Fibroblast of skin of left biceps (primary cell): ENCODE measurements around the gene PCARE.

ENCODE experiments used
- DNase-seq, 2 experiments: peaks; one replicate each; pipeline ENCODE4 v3.0.0-alpha.2; 2013; ENCODE audit warnings: low read depth in 2 of 2

Gene PCARE

DNA sequence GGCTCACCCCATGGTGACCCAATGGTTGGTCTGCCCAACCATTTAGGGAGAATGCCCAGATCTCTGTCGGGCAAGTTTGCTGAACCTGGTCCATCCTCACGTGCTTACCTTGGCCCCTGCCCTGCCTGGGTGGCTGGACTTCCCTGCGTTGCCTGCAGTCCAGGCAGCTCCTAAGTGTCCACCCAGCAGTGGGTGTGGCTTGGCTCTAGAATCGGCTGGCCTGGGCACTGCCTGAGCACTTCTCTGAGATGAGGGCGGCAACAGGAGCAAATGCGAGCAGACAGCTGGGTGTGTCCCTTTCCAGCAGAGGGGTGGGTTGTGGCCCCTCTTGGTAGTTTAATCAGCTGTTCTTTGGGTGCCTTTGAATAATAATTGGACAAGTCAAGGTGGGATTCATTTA lies 11.3 kb downstream of the PCARE start:
- DNase-seq = no peak

DNA sequence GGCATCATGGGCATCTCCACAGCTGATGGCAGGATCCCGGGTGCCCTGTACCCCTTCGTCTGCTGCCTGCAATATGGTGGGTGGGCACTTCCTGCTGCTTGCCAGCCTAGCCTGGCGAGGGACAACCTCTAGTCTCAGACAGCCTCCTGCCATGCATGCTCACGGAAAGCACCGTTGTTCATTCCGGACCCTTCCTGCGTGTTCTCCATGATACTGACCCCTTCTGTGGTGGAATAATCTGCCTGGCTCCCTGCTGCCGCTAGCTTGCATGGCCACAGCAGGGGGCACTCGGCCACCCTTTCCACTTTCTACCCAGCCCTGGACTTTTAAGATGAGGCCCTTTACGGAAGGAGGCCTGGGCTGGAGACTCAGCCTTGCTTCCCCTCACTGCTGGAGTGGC lies 12.0 kb downstream of the PCARE start:
- no peak for DNase-seq

- DNase-seq = no peak
Measured at GRCh38 chr2:29061616-29062015, 12.7 kb downstream of the PCARE start.

DNA sequence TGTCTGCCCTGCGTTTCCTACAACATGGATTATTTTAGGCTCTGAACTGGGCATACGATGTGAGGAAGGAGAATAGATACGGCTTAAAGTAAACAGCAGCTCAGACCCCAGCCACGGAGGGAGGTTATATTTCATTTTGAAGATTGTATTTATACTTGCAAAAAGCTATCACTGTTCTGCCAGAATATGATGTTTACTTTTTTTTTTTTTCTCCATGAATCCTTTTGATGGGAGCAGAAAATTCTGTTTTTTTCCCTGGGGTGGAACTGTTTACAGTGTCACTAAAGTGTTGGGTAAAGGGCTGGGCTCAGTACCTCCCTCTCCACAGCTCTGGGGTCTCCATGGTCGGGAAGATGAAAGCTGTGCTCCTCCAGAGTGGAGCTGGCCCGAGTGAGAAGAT lies 13.1 kb downstream of the PCARE start:
- no peak for DNase-seq

- DNase-seq = no peak
Measured at GRCh38 chr2:29060441-29060840, 13.9 kb downstream of the PCARE start.

DNA sequence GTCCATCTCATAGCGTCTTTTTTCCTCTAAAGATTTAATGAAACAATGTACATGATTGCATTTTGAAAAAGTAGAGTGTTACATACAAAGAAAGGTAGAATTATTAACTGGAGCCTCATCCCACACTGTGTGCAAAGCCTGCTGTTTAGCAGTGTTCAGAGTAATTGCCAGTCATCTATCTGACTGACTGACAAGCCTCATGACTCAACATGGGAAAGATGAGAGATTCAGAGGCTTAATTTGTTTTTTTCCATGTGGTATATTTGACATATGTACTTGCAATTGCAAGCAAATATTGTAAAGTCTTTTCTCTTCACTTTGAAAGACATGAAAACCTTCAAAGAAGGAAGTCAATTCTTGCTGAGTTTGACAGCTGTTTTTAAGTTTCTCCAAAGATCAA lies 14.7 kb downstream of the PCARE start:
- no peak for DNase-seq

DNA sequence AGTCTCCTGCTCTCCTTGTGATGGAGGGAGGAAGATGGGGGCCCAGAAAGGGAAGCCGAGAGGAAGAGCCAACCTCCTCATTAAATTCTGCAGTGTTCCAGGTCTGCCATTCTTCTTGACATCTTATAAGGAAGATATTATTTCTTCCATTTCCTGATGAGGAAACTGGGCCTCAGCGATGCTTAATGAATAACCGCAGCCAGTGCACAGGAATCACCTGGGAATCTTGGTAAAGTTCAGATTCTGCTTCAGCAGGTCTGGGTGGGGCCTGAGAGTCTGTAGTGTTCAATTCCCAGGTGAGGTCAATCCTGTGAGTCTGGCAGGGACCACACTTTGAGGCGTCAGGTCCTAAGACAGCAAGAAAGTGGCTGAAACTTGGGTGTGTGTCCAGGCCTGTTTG lies 17.3 kb downstream of the PCARE start:
- no peak for DNase-seq

- DNase-seq = no peak
Measured at GRCh38 chr2:29056452-29056851, 17.9 kb downstream of the PCARE start.

DNA sequence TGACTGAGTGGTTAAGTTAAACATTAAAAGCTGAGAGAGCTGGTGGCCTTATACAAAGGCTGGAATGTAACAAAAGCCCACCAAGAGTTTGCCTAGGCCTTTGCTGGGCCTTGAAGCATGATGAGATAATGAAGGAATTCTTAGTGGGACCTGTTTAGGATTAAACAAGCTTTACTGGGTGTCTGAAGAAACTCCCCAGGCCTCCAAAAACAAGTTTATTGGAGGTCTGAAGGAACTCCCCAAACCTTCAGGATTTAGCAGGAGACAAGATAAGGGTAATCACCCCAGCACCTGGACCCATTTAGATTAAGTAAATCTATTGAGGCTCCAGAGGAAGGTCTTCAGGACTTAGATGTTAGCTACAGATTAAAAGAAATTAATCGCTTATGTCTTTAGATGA lies 18.7 kb downstream of the PCARE start:
- DNase-seq = no peak

GRCh38 chr2:29054430-29054829 lies 19.9 kb downstream of the PCARE start:
- DNase-seq = no peak

DNA sequence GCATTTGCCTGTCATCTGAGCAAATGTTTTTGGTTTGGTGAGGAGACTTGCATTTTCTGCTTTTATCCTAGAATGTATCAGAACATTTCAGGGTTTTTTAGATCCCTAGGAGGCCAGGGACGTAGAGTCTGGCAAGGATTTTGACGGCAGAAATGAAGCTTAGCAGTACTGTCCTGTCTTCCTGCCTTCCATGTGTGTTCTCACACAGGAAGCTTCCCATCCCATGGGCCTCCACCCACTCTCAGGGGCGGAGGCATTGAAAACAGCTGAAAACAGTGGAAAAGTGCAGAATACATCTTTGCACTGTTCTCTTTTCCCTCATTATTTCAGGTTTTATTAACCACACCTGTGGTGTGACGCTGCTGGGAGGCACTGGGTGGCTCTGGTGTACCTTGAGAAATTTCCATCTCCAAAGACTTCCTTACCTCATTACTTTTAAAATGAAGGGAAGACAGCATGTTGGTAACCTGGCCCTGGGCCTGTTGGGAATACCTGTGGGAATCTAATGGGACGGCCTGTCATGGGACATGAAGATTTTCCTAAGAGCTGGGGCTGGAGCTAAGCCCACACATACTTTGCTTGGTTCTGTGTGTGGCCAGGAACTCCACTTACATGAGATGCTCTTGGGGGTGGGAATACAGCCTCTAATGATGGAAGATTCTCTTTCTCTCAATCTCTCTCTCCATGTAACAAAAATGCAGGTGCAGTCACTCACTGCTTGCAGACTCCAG lies 20.5 kb downstream of the PCARE start:
- no peak for DNase-seq

GRCh38 chr2:29053223-29053622 lies 21.1 kb downstream of the PCARE start:
- DNase-seq = no peak

- no peak for DNase-seq
Measured at GRCh38 chr2:29052807-29053206, 21.5 kb downstream of the PCARE start.

DNA sequence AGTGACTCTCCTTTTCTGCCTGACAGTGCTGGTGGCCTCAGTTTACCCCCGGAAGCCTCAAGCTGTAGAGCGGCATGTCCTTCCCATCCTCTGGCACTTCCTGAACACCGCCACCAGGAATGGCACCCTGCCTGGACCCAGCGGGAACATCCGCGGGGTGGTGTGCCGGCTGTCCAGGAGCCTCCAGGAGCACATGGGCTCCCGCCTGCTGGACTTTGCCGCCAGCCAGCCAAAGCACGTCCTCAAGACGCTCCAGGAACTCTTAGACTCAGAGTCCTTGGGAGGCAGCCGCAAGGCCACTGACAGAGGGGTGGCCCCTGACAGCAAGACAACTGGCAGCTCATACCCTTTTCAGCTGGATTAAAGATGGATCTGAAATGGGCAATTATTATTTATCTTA lies 22.6 kb downstream of the PCARE start:
- no peak for DNase-seq

DNA sequence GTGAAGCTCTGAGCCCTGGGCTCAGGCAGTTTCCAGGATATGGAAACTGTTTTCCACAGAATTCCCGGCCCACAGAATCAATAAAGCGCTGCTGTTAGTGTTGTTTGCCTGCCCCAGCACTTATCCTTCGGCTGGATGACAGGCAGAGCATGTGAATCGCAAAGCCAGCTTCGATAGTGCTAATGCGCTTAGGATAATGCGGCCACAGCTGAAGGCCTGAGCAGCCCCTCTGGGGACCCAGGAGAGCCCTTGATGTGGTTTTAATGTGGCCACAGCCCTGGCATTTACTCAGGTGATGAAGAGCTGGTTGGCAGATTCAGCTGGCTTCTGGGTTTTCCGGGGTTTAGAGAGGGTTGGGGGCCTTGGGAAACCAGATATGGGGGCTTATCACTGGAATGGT lies 23.7 kb downstream of the PCARE start:
- no peak for DNase-seq

DNA sequence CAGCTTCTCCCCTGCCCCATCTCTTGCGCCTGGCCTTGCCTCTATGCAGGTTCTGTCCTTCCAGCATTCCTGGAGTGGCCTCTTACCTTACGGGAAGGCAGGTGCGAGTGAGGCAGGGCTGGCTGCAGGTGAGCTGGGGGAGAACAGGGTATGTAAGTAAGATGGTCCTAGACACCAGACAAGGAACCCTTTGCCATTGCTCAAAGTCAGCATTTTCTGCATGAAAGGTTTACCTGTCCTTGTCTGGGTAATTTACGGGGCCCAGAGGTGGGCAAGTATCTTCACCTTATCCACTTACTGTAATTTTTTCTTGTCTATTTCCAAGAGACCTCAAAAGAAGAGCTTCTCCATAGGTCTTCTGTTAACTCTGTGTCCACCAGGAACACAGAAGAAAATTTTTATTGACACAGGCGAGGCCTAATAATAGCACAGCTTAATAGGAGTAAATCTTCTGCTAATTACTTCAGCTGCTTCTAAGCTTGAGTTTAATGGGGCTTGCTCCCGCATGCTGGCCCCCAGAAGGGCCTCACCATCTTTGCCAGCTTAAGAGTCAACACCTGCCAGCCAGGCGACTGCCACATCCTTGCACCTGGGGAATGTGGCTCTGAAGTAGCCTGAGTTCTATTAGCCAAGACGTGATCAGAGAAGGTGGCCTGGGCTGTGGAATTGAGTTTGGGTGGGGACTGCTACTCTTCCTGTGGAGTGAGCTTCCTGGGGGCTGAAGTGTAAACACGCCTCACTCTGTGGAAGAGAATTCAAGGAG lies 27.1 kb downstream of the PCARE start:
- DNase-seq = no peak

- DNase-seq = no peak
Measured at GRCh38 chr2:29046321-29046720, 28.0 kb downstream of the PCARE start.

DNA sequence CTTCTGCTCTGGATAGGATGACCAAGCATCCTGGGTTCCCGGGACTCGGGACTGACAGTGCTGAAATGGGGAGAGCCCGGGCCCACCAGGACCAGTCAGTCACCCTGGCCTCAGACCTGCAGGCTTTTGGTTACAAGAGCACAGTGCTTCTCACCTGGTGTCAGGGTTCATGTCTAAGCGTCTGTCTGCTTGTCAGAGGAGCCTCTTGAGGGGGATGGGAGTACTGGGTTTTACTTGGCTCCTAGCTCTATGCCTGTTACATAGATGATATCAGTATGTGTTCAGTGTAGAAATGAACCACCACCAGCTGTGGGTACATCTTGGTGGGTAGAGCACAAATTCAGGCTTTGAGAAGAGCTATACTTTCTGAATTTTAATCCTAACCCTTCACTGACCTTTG lies 29.9 kb downstream of the PCARE start:
- DNase-seq = no peak

- no peak for DNase-seq
Measured at GRCh38 chr2:29042561-29043075, 31.7 kb downstream of the PCARE start.

GRCh38 chr2:29041161-29041660 lies 33.1 kb downstream of the PCARE start:
- DNase-seq = no peak

GRCh38 chr2:29040552-29040951 lies 33.8 kb downstream of the PCARE start:
- DNase-seq = no peak

DNA sequence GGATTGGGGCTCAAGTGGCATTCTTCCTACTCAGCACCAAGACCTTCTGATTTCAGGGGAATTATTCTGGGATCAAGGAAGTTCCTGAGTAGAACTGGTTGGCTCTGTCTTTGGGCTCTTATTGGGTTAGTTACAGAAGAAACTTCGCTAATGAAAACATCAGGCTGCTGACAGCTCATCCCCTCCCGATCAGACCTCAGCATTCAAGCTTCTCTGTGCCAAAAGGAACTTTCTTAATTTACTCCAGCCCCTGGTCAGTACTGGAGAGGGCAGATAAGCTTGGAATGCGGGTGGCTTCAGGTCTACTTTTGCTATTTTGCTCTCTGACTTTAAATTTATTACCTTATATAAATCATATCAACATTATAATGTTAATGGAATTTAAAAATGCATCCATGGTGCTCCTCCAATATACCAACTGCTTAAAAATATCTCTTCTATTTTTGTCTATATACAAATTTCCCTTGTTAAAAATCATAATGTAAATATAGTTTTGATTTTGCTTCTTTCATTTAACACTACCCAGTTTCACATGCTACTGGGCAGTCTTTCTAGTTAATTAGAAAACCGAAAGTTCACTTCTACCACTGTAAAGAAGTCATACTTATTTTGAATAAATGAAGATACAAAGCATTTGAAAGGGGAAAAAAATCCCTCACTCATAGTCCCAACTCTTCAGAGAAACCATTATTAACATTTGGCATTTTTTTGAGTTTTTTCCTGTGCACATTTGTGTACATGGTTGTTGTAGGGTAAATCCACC lies 34.4 kb downstream of the PCARE start:
- no peak for DNase-seq
